ENCODE results near the gene TBC1D17. TPM values are rescaled to one million over a fixed set of nuclear protein-coding genes. Genes with fewer than 3 reads are reported as not detected.

Gene TBC1D17
- total RNA-seq, 3 donors from 2014 or later, result 21.0 to 31.8 (median 30.4) TPM

- Histone ChIP-seq H3K9me3 (no peaks in the 10 kb centered on the region), H3K27ac (peak overlapping the region in 1 of 2 donors; percentile 25), H3K4me3 (no peak overlapping the region), H3K4me1 (no peaks in the 10 kb centered on the region), H3K27me3 (no peaks in the 10 kb centered on the region), H3K36me3 (peaks cover 3% of the 10 kb centered on the region)
- TF ChIP-seq POLR2A (IDR thresholded peaks at IDR 0.05), result no peak
- no peak for TF ChIP-seq CTCF (IDR thresholded peaks at IDR 0.05)
- no peak for TF ChIP-seq POLR2AphosphoS5 (IDR thresholded peaks at IDR 0.05)
- intact Hi-C loops (cut with DNase I; ENCODE audit: low total_unique reads), result no loop called here
- no peak for DNase-seq (ENCODE audit: low spot score in 2 of 2)
Measured at GRCh38 chr19:49858088-49858985, 19.2 kb upstream of the TBC1D17 start.

- no peak for DNase-seq (ENCODE audit: low spot score in 2 of 2)
- H3K27me3 ChIP-seq, result no peaks in the 10 kb centered on the region
- intact Hi-C loops (cut with DNase I; ENCODE audit: low total_unique reads), result loop anchor here (1.0 kb wide), 1 partner anchor 30 kb away; no protein-coding TSS in a partner anchor
- no peak overlapping the region for H3K27ac ChIP-seq
- TF ChIP-seq CTCF (IDR thresholded peaks at IDR 0.05), result no peak
- TF ChIP-seq POLR2AphosphoS5 (IDR thresholded peaks at IDR 0.05), result no peak
- no peak for TF ChIP-seq POLR2A (IDR thresholded peaks at IDR 0.05)
- H3K36me3 ChIP-seq, result peaks cover 3% of the 10 kb centered on the region
- H3K4me1 ChIP-seq, result no peaks in the 10 kb centered on the region
- H3K9me3 ChIP-seq, result no peaks in the 10 kb centered on the region
- no peak overlapping the region for H3K4me3 ChIP-seq
Measured at GRCh38 chr19:49859682-49860335, 17.7 kb upstream of the TBC1D17 start.

GRCh38 chr19:49860336-49861102, 17.0 kb upstream of the TBC1D17 start:
- Histone ChIP-seq H3K27me3 (no peaks in the 10 kb centered on the region), H3K27ac (peak overlapping the region; percentile 62 to 72), H3K36me3 (peaks cover 3% of the 10 kb centered on the region), H3K4me3 (no peak overlapping the region), H3K9me3 (no peaks in the 10 kb centered on the region), H3K4me1 (no peaks in the 10 kb centered on the region)
- DNase-seq (ENCODE audit: low spot score in 2 of 2), result no peak
- intact Hi-C loops (cut with DNase I; ENCODE audit: low total_unique reads), result loop anchor here (1.0 kb wide), 1 partner anchor 30 kb away; no protein-coding TSS in a partner anchor
- TF ChIP-seq POLR2A (IDR thresholded peaks at IDR 0.05) (no peak), CTCF (IDR thresholded peaks at IDR 0.05) (no peak), POLR2AphosphoS5 (IDR thresholded peaks at IDR 0.05) (no peak)

GRCh38 chr19:49861107-49861506, 16.4 kb upstream of the TBC1D17 start:
- peaks cover 0 to 2% of the 10 kb centered on the region in 2 donors for H3K4me1 ChIP-seq
- no peaks in the 10 kb centered on the region for H3K27me3 ChIP-seq
- peak overlapping the region in 1 of 3 donors; percentile 3 for H3K4me3 ChIP-seq
- no peak for TF ChIP-seq POLR2AphosphoS5 (IDR thresholded peaks at IDR 0.05)
- no peak for TF ChIP-seq POLR2A (IDR thresholded peaks at IDR 0.05)
- TF ChIP-seq CTCF (IDR thresholded peaks at IDR 0.05), result no peak
- peaks cover 3% of the 10 kb centered on the region for H3K36me3 ChIP-seq
- H3K27ac ChIP-seq, result peak overlapping the region; percentile 62 to 72
- DNase-seq (ENCODE audit: low spot score in 2 of 2), result no peak
- intact Hi-C loops (cut with DNase I; ENCODE audit: low total_unique reads), result no loop called here
- no peaks in the 10 kb centered on the region for H3K9me3 ChIP-seq

Measured in breast epithelium (tissue), 4 donors.